SK-N-SH (cell line): Measurements from ENCODE around the gene RPL3.
"Not testable (repeated sequence)": the region's sequence is repeated elsewhere in the genome, so short reads cannot be mapped to it uniquely, and the experiment has no call there.

Experiments used
- EP300 ChIP-seq, 2 experiments: IDR thresholded peaks; 2 replicates each; pipeline versions ENCODE4 v1.4.0 to v1.6.1; 2012; ENCODE audit warnings: borderline replicate concordance in 1 of 2, low read depth in 1 of 2, low read length in 1 of 2
- JUND ChIP-seq: IDR thresholded peaks from 2 replicates; pipeline ENCODE4 v1.4.0; 2012
- MAX ChIP-seq: IDR thresholded peaks from 2 replicates; pipeline ENCODE4 v1.4.0; 2012; ENCODE audit warnings: low read depth
- MXI1 ChIP-seq: IDR thresholded peaks from 2 replicates; pipeline ENCODE4 v1.6.1; 2012; ENCODE audit warnings: mild to moderate bottlenecking, low read depth, low read length, improper control_type of control experiment
- POLR2AphosphoS5 ChIP-seq: IDR thresholded peaks from 2 replicates; pipeline ENCODE4 v1.6.1; 2012; ENCODE audit warnings: low read depth, low read length
- REST ChIP-seq: IDR thresholded peaks from 2 replicates; pipeline ENCODE4 v1.6.1; 2012; ENCODE audit warnings: mild to moderate bottlenecking, low read depth, low read length, moderate library complexity
- YY1 ChIP-seq: IDR thresholded peaks from 2 replicates; pipeline ENCODE4 v1.4.0; 2012; ENCODE audit warnings: low read depth, mild to moderate bottlenecking
- TF ChIP-seq, protein P1 (sequence below): fragments of 150-350 bp; IDR thresholded peaks from 2 replicates; pipeline ENCODE4 v1.6.1; 2017; ENCODE audit warnings: antibody characterized with exemption, low read length, low read depth, borderline replicate concordance
- TF ChIP-seq, protein P2 (sequence below): fragments of 200-600 bp; sonication (generic); IDR thresholded peaks from 2 replicates; pipeline ENCODE4 v1.6.1; 2017; ENCODE audit warnings: antibody characterized with exemption, mild to moderate bottlenecking, moderate library complexity

DNA sequence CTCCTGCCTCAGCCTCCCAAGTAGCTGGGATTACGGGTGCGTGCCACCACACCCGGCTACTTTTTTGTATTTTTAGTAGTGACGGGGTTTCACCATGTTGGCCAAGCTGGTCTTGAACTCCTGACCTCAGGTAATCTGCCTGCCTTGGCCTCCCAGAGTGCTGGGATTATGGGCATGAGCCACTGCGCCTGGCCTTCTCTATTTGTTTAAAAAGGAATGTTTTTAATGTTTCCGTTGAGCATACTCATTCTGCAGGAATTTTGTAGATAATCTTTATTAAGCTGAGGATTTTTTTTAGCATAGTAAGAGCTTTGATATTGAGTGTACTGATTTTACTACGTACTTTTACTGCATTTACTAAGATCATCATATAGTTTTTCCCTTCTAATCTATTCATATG, 20.4 kb upstream of the RPL3 start:
- TF ChIP-seq YY1; JUND; EP300 (IDR thresholded peaks at IDR 0.05; ENCODE audit: borderline replicate concordance in 1 of 2, low read depth in 1 of 2, low read length in 1 of 2); REST; POLR2AphosphoS5; MXI1; MAX: not testable (repeated sequence)
- TF ChIP-seq, protein P1, sequence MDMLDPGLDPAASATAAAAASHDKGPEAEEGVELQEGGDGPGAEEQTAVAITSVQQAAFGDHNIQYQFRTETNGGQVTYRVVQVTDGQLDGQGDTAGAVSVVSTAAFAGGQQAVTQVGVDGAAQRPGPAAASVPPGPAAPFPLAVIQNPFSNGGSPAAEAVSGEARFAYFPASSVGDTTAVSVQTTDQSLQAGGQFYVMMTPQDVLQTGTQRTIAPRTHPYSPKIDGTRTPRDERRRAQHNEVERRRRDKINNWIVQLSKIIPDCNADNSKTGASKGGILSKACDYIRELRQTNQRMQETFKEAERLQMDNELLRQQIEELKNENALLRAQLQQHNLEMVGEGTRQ, result not testable (repeated sequence)
- TF ChIP-seq, protein P2, sequence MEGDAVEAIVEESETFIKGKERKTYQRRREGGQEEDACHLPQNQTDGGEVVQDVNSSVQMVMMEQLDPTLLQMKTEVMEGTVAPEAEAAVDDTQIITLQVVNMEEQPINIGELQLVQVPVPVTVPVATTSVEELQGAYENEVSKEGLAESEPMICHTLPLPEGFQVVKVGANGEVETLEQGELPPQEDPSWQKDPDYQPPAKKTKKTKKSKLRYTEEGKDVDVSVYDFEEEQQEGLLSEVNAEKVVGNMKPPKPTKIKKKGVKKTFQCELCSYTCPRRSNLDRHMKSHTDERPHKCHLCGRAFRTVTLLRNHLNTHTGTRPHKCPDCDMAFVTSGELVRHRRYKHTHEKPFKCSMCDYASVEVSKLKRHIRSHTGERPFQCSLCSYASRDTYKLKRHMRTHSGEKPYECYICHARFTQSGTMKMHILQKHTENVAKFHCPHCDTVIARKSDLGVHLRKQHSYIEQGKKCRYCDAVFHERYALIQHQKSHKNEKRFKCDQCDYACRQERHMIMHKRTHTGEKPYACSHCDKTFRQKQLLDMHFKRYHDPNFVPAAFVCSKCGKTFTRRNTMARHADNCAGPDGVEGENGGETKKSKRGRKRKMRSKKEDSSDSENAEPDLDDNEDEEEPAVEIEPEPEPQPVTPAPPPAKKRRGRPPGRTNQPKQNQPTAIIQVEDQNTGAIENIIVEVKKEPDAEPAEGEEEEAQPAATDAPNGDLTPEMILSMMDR, result not testable (repeated sequence)
